PC-3 (cell line): ENCODE measurements around the gene ZNF846. TPM values are rescaled to one million over a fixed set of nuclear protein-coding genes. Genes with fewer than 3 reads are reported as not detected.

Experiments used
- ATAC-seq: fragments of 200-7000 bp; cut with Tn5 transposase; 2 replicates; pipeline ENCODE4 v1.9.1; 2020; ENCODE audit warnings: mild to moderate bottlenecking, moderate library complexity
- BruUV-seq: library from RNA; stranded (reverse); fragments of 400-500 nt; replicated peaks from 2 replicates; lab custom pipeline; 2021; lab: Mats Ljungman, UMichigan
- CTCF ChIA-PET: fragments of 300-600 bp; sonication (Branson Sonifier 250); formaldehyde crosslinking; loops from one replicate; lab custom pipeline; 2022; ENCODE audit warnings: antibody characterized with exemption; lab: Charles Lee
- POLR2A ChIA-PET: fragments of 300-600 bp; sonication (Branson Sonifier 250); formaldehyde crosslinking; loops from one replicate; lab custom pipeline; 2022; ENCODE audit warnings: antibody characterized with exemption; ENCODE audit not compliant: unreplicated experiment; lab: Charles Lee
- DNase-seq: peaks from one replicate; pipeline ENCODE4 v3.0.0-alpha.2; 2015
- H2AFZ ChIP-seq: fragments of 300-600 bp; sonication (generic); 2 replicates; pipeline ENCODE4 v1.6.0; 2016; ENCODE audit warnings: antibody characterized with exemption, low read length
- H3F3A ChIP-seq: fragments of 300-600 bp; sonication (generic); one replicate; pipeline ENCODE4 v1.6.0; 2017; ENCODE audit warnings: antibody characterized with exemption, low read length, control low read depth, mild to moderate bottlenecking; ENCODE audit not compliant: unreplicated experiment
- H3K27ac ChIP-seq: fragments of 300-600 bp; sonication (generic); 2 replicates; pipeline ENCODE4 v1.5.1; 2016; ENCODE audit warnings: mild to moderate bottlenecking, low read length
- H3K27me3 ChIP-seq: fragments of 300-600 bp; sonication (generic); 2 replicates; pipeline ENCODE4 v1.6.1; 2016; ENCODE audit warnings: low read length, mixed read lengths
- H3K36me3 ChIP-seq: fragments of 300-600 bp; sonication (generic); 2 replicates; pipeline ENCODE4 v1.6.1; 2016; ENCODE audit warnings: low read depth, mixed run types, low read length, mixed read lengths
- H3K4me1 ChIP-seq: fragments of 300-600 bp; sonication (generic); 2 replicates; pipeline ENCODE4 v1.5.1; 2016; ENCODE audit warnings: low read length; ENCODE audit not compliant: insufficient read depth
- H3K4me2 ChIP-seq: fragments of 300-600 bp; sonication (generic); 2 replicates; pipeline ENCODE4 v1.6.0; 2016; ENCODE audit warnings: low read length
- H3K4me3 ChIP-seq: fragments of 300-600 bp; sonication (generic); 2 replicates; pipeline ENCODE4 v1.5.1; 2016; ENCODE audit warnings: mild to moderate bottlenecking, low read length, mixed read lengths
- H3K79me2 ChIP-seq: fragments of 300-600 bp; sonication (generic); 2 replicates; pipeline ENCODE4 v1.6.1; 2017; ENCODE audit warnings: low read length, mixed read lengths
- H3K9ac ChIP-seq: fragments of 300-600 bp; sonication (generic); 2 replicates; pipeline ENCODE4 v1.6.0; 2016; ENCODE audit warnings: mild to moderate bottlenecking, low read length
- H3K9me2 ChIP-seq: fragments of 300-600 bp; sonication (generic); replicated peaks from 2 replicates; pipeline ENCODE4 v1.6.1; 2016; ENCODE audit warnings: mixed run types, low read length, mixed read lengths
- H3K9me3 ChIP-seq: fragments of 300-600 bp; sonication (generic); 2 replicates; pipeline ENCODE4 v1.6.1; 2016; ENCODE audit warnings: low read length, mixed read lengths
- H4K20me1 ChIP-seq: fragments of 300-600 bp; sonication (generic); 2 replicates; pipeline ENCODE4 v1.6.1; 2016; ENCODE audit warnings: low read length, mixed read lengths
- EZH2 ChIP-seq: fragments of 300-600 bp; sonication (generic); IDR thresholded peaks from one replicate; pipeline ENCODE4 v1.6.1; 2017; ENCODE audit warnings: antibody characterized with exemption, mild to moderate bottlenecking, low read length; ENCODE audit not compliant: unreplicated experiment
- EZH2phosphoT487 ChIP-seq: fragments of 300-600 bp; sonication (generic); IDR thresholded peaks from 2 replicates; pipeline ENCODE4 v1.6.1; 2018; ENCODE audit warnings: mild to moderate bottlenecking, antibody characterized with exemption, low read length, borderline replicate concordance
- intact Hi-C: fragments of 100-400 bp; cut with micrococcal nuclease; formaldehyde crosslinking; loops from 2 replicates; pipeline ENCODE4 v1.9.0; 2023
- total RNA-seq: library from RNA; depleted of rRNA; stranded (reverse); fragments of >200 nt; gene quantifications from 2 replicates; pipeline ENCODE4 v1.2.3, GENCODE V29; 2014
- TF ChIP-seq, protein P1 (sequence below): fragments of 300-600 bp; sonication (generic); conservative IDR thresholded peaks from 2 replicates; pipeline ENCODE4 v1.5.1; 2017; ENCODE audit warnings: antibody characterized with exemption, low read depth, mild to moderate bottlenecking, low read length

The ZNF846 gene
- total RNA-seq, 1 experiment from 2014 or later, result 15.7 TPM

GRCh38 chr19:9801976-9802375, 33.4 kb upstream of the ZNF846 start:
- BruUV-seq, result no TSS peak
- no peak overlapping the region for H3K4me3 ChIP-seq
- no peaks in the 10 kb centered on the region for H3K27me3 ChIP-seq
- ChIA-PET CTCF (no interaction called here), POLR2A (interaction anchor here (0.6 kb wide), 1 partner anchor 40 kb away, joined by 10 read pairs; no protein-coding TSS in a partner anchor)
- peaks cover 7% of the 10 kb centered on the region for H3K4me1 ChIP-seq
- H3K4me2 ChIP-seq, result no peak overlapping the region
- no peaks in the 10 kb centered on the region for H3K9me3 ChIP-seq
- no peaks in the 10 kb centered on the region for H3K79me2 ChIP-seq
- peaks cover 4% of the 10 kb centered on the region for H3F3A ChIP-seq
- DNase-seq, result no peak
- no peak for ATAC-seq
- no peak for TF ChIP-seq EZH2
- TF ChIP-seq, protein P1, sequence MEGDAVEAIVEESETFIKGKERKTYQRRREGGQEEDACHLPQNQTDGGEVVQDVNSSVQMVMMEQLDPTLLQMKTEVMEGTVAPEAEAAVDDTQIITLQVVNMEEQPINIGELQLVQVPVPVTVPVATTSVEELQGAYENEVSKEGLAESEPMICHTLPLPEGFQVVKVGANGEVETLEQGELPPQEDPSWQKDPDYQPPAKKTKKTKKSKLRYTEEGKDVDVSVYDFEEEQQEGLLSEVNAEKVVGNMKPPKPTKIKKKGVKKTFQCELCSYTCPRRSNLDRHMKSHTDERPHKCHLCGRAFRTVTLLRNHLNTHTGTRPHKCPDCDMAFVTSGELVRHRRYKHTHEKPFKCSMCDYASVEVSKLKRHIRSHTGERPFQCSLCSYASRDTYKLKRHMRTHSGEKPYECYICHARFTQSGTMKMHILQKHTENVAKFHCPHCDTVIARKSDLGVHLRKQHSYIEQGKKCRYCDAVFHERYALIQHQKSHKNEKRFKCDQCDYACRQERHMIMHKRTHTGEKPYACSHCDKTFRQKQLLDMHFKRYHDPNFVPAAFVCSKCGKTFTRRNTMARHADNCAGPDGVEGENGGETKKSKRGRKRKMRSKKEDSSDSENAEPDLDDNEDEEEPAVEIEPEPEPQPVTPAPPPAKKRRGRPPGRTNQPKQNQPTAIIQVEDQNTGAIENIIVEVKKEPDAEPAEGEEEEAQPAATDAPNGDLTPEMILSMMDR, result no peak
- TF ChIP-seq EZH2phosphoT487, result no peak
- no peaks in the 10 kb centered on the region for H3K36me3 ChIP-seq
- H3K9me2 ChIP-seq, result no peaks in the 10 kb centered on the region
- no peak overlapping the region for H2AFZ ChIP-seq
- no peak overlapping the region for H3K9ac ChIP-seq
- no peaks in the 10 kb centered on the region for H4K20me1 ChIP-seq
- intact Hi-C loops, result no loop called here
- no peak overlapping the region for H3K27ac ChIP-seq

DNA sequence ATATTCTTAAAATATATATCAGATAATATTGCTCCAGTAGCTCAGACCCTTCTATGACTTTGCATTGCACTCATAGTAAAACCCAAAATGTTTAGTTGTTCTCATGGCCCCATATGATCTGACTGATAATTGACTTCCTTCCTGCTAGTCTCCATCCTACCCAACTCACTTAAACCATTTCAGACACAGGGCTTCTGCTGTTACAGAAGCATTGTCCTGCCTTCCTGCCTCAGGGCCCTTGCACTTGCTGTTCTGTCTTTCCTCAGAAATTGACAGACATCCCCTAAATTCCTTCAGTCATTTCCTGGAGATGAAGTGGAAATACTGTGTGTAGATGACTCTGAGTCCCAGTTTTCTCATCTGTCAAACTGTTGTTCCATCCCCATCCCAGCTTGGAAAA, 30.6 kb upstream of the ZNF846 start:
- Histone ChIP-seq H3K4me2 (no peak overlapping the region), H3K4me3 (no peak overlapping the region), H3F3A (peaks cover 4% of the 10 kb centered on the region), H3K36me3 (no peaks in the 10 kb centered on the region), H3K79me2 (no peaks in the 10 kb centered on the region), H3K4me1 (peaks cover 16% of the 10 kb centered on the region), H3K27me3 (no peaks in the 10 kb centered on the region), H4K20me1 (no peaks in the 10 kb centered on the region), H2AFZ (no peak overlapping the region), H3K9me3 (no peaks in the 10 kb centered on the region), H3K9ac (no peak overlapping the region), H3K9me2 (no peaks in the 10 kb centered on the region), H3K27ac (no peak overlapping the region)
- no TSS peak for BruUV-seq
- DNase-seq (no peak), ATAC-seq (no peak)
- CTCF ChIA-PET, result interaction anchor here (0.7 kb wide), 1 partner anchor 30 kb away, joined by 13 read pairs; the partner anchor contains the start of gene ZNF846
- intact Hi-C loops, result no loop called here
- no peak for TF ChIP-seq EZH2phosphoT487
- POLR2A ChIA-PET, result no interaction called here

DNA sequence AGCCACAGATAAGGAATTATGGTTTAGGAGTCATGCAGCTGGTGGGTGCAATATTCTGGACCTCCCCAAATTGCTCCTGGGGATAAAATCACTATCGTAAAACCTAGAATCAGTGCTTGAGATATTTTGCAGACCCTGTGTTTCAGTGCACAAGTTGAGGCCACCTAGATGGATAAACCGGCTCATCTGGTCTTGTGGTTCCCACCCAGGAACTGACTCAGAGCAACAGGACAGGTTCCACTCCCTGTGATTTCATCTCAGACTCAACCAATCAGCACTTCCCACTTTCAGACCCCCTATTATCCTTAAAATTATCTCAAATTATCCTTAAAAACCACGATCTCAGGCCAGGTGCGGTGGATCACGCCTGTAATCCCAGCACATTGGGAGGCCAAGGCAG, 29.3 kb upstream of the ZNF846 start:
- H3K27ac ChIP-seq, result peak overlapping the region; percentile 50
- H3K79me2 ChIP-seq, result no peaks in the 10 kb centered on the region
- H3K27me3 ChIP-seq, result no peaks in the 10 kb centered on the region
- H3K4me1 ChIP-seq, result peaks cover 16% of the 10 kb centered on the region
- peak overlapping the region; percentile 57 for H3K4me2 ChIP-seq
- H3F3A ChIP-seq, result peaks cover 4% of the 10 kb centered on the region
- TF ChIP-seq, protein P1, result no peak
- TF ChIP-seq EZH2phosphoT487 (no peak), EZH2 (no peak)
- DNase-seq, result peak; percentile 91
- no peaks in the 10 kb centered on the region for H3K9me2 ChIP-seq
- ChIA-PET POLR2A (no interaction called here), CTCF (no interaction called here)
- H3K36me3 ChIP-seq, result no peaks in the 10 kb centered on the region
- H3K9ac ChIP-seq, result no peak overlapping the region
- H3K9me3 ChIP-seq, result no peaks in the 10 kb centered on the region
- H2AFZ ChIP-seq, result no peak overlapping the region
- BruUV-seq, result no TSS peak
- intact Hi-C loops, result no loop called here
- ATAC-seq, result peak; percentile 20; the same call in 1 of the 2 replicates
- H4K20me1 ChIP-seq, result no peaks in the 10 kb centered on the region
- H3K4me3 ChIP-seq, result peak overlapping the region; percentile 12; the same call in 1 of the 2 replicates
